Suprapubic skin (tissue), 4 donors: ENCODE data around the gene BFSP2. TPM values are rescaled to one million over a fixed set of nuclear protein-coding genes. Genes with fewer than 3 reads are reported as not detected.

Experiments used
- DNase-seq, 2 donors: peaks; one replicate each; pipeline ENCODE4 v3.0.0-alpha.2; 2019; ENCODE audit warnings: low spot score in 2 of 2
- H3K27ac ChIP-seq: fragments of 200-600 bp; sonication (generic); one replicate; pipeline ENCODE4 v1.5.1; 2019
- H3K27me3 ChIP-seq: fragments of 200-600 bp; sonication (generic); one replicate; pipeline ENCODE4 v1.5.1; 2019
- H3K36me3 ChIP-seq: fragments of 200-600 bp; sonication (generic); one replicate; pipeline ENCODE4 v1.5.1; 2019
- H3K4me1 ChIP-seq: fragments of 200-600 bp; sonication (generic); one replicate; pipeline ENCODE4 v1.5.1; 2019
- H3K4me3 ChIP-seq: fragments of 200-600 bp; sonication (generic); one replicate; pipeline ENCODE4 v1.5.1; 2019; ENCODE audit warnings: mild to moderate bottlenecking
- H3K9me3 ChIP-seq: fragments of 200-600 bp; sonication (generic); one replicate; pipeline ENCODE4 v1.5.1; 2019
- EP300 ChIP-seq: sonication (generic); formaldehyde crosslinking; IDR thresholded peaks from one replicate; pipeline ENCODE4 v1.6.1; 2017; ENCODE audit warnings: antibody characterized with exemption
- POLR2A ChIP-seq, 2 donors: fragments of 450-650 bp; IDR thresholded peaks; one replicate each; pipeline ENCODE4 v1.6.1; 2017; ENCODE audit warnings: antibody characterized with exemption in 2 of 2, mild to moderate bottlenecking in 2 of 2, moderate library complexity in 2 of 2
- POLR2AphosphoS5 ChIP-seq, 3 donors: sonication (generic); formaldehyde crosslinking; IDR thresholded peaks; one replicate each; pipeline ENCODE4 v1.6.1; 2017; ENCODE audit warnings: antibody characterized with exemption in 3 of 3
- WGBS: methylation state at CpG from one replicate; pipeline ENCODE4 v1.1.5; 2018; 5-methylcytosine and 5-hydroxymethylcytosine counted together
- total RNA-seq, 4 donors: library from RNA; depleted of rRNA; stranded (reverse); fragments of >200 nt; gene quantifications; one replicate each; pipeline ENCODE4 v1.1.0, GENCODE V29; 2016
- TF ChIP-seq, protein P1 (sequence below), 2 donors: fragments of 200-600 bp in 1 of 2; fragments of 450-650 bp in 1 of 2; sonication (generic) in 1 of 2; IDR thresholded peaks; one replicate each; pipeline ENCODE4 v1.5.1; 2016 to 2019; ENCODE audit warnings: antibody characterized with exemption in 2 of 2, mild to moderate bottlenecking in 1 of 2, moderate library complexity in 1 of 2

BFSP2 gene
- total RNA-seq, 4 donors from 2014 or later: 2.3 TPM; not detected in 3

DNA sequence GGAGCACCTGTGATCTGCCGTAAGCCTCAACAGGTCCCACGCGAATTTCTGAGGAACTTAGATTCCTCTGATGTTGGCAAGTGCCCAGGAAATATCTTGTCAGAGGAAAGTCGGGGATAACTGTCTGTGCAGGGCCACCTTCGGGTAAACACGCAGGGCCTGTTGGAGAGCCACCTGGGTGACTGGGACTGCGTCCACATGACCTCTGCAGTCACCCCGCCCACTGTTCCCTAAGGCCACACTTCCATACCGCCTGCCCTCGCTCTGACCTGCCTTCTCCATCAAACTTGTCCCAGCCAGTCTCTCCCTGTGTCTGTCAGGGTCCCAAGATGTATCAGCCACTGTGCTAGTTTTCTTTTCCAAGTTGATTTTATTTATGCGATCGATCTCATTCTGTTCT is 28.7 kb downstream of the BFSP2 start:
- no peaks in the 10 kb centered on the region for H3K27me3 ChIP-seq
- peaks cover 3% of the 10 kb centered on the region for H3K4me1 ChIP-seq
- H3K27ac ChIP-seq: no peak overlapping the region
- H3K9me3 ChIP-seq: no peaks in the 10 kb centered on the region
- 35% methylated on average over 12 of the region's 12 CpGs for WGBS
- no peak for DNase-seq
- TF ChIP-seq, protein P1, sequence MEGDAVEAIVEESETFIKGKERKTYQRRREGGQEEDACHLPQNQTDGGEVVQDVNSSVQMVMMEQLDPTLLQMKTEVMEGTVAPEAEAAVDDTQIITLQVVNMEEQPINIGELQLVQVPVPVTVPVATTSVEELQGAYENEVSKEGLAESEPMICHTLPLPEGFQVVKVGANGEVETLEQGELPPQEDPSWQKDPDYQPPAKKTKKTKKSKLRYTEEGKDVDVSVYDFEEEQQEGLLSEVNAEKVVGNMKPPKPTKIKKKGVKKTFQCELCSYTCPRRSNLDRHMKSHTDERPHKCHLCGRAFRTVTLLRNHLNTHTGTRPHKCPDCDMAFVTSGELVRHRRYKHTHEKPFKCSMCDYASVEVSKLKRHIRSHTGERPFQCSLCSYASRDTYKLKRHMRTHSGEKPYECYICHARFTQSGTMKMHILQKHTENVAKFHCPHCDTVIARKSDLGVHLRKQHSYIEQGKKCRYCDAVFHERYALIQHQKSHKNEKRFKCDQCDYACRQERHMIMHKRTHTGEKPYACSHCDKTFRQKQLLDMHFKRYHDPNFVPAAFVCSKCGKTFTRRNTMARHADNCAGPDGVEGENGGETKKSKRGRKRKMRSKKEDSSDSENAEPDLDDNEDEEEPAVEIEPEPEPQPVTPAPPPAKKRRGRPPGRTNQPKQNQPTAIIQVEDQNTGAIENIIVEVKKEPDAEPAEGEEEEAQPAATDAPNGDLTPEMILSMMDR (IDR thresholded peaks at IDR 0.05): no peak
- TF ChIP-seq EP300 (no peak), POLR2A (IDR thresholded peaks at IDR 0.05) (no peak), POLR2AphosphoS5 (IDR thresholded peaks at IDR 0.05) (no peak)
- H3K36me3 ChIP-seq: no peaks in the 10 kb centered on the region
- no peak overlapping the region for H3K4me3 ChIP-seq

DNA sequence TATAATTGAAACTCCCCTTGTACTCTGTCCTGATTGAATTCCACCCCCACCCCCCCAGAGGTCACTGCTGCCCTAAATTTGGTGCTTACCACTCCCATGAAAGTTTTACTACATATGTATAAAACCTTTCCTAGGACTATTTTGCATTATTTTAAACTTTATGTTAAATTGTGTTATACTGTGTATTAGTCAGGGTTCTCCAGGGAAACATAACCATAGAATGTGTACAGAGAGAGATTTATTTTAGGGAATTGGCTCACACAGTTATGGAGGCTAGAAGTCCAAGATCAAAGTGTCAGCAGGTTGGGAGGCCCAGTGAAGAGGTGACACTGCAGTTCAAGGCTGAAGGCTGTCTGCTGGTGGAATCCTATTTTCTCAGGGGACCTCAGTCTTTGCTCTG is 29.2 kb downstream of the BFSP2 start:
- TF ChIP-seq EP300: no peak
- Histone ChIP-seq H3K36me3 (no peaks in the 10 kb centered on the region), H3K27ac (no peak overlapping the region), H3K4me1 (no peaks in the 10 kb centered on the region), H3K27me3 (no peaks in the 10 kb centered on the region), H3K4me3 (no peak overlapping the region), H3K9me3 (no peaks in the 10 kb centered on the region)
- DNase-seq: no peak

GRCh38 chr3:133439563-133439962 is 39.7 kb downstream of the BFSP2 start:
- Histone ChIP-seq H3K36me3 (no peaks in the 10 kb centered on the region), H3K4me1 (peaks cover 7% of the 10 kb centered on the region), H3K27ac (no peak overlapping the region), H3K4me3 (no peak overlapping the region), H3K9me3 (no peaks in the 10 kb centered on the region), H3K27me3 (no peaks in the 10 kb centered on the region)
- DNase-seq: no peak
- WGBS: 96% methylated on average over 2 of the region's 2 CpGs
- TF ChIP-seq EP300 (no peak), POLR2AphosphoS5 (IDR thresholded peaks at IDR 0.05) (no peak), POLR2A (IDR thresholded peaks at IDR 0.05) (no peak)
- TF ChIP-seq, protein P1 (IDR thresholded peaks at IDR 0.05): no peak

DNA sequence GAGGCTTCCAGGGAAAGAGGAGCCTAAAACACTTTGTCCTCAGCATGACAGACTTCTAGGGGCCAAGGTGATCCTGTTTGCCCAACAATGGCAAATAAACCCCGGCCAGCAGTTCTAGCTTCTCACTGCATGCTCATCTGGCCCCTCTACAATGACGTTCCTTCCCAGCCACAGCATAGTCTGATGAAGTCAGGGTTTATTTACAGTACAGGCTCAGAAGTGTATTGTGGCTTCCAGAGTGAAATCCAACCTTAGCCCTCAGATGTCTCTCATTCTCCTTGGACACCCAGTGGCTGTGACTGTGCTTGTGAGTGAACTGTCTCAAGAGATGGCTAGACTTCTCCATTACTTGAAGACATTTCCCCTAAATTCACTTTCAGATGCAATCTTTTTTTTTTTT is 40.8 kb downstream of the BFSP2 start:
- TF ChIP-seq EP300 (no peak), POLR2A (IDR thresholded peaks at IDR 0.05) (no peak), POLR2AphosphoS5 (IDR thresholded peaks at IDR 0.05) (no peak)
- TF ChIP-seq, protein P1 (IDR thresholded peaks at IDR 0.05): no peak
- no peak overlapping the region for H3K4me3 ChIP-seq
- no peaks in the 10 kb centered on the region for H3K9me3 ChIP-seq
- peaks cover 7% of the 10 kb centered on the region for H3K4me1 ChIP-seq
- H3K27me3 ChIP-seq: no peaks in the 10 kb centered on the region
- no peaks in the 10 kb centered on the region for H3K36me3 ChIP-seq
- DNase-seq: no peak
- H3K27ac ChIP-seq: no peak overlapping the region
- WGBS: 89% methylated on average over 2 of the region's 2 CpGs

DNA sequence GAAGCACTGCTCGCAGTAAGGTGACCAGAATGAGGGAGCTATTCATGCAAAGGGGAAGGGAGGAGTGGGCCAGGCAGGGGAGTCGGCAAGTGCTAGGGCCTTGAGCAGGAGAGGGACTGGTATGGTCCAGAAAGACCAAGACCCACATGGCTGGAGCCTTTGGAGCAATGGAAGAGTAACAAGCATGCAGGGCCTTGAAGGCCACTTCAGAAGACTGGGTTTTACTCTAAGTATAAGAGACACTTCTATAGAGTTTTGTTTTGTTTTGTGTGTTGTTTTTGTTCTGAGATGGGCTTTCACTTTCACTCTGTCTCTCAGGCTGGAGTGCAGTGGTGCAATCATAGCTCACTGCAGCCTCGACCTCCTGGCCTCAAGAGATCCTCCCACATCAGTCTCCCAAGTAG is 42.0 kb downstream of the BFSP2 start:
- H3K36me3 ChIP-seq: no peaks in the 10 kb centered on the region
- no peaks in the 10 kb centered on the region for H3K27me3 ChIP-seq
- H3K9me3 ChIP-seq: no peaks in the 10 kb centered on the region
- no peak for DNase-seq
- WGBS: 66% methylated on average over 3 of the region's 3 CpGs
- H3K4me1 ChIP-seq: peaks cover 7% of the 10 kb centered on the region
- H3K27ac ChIP-seq: no peak overlapping the region
- TF ChIP-seq EP300 (no peak), POLR2AphosphoS5 (IDR thresholded peaks at IDR 0.05) (no peak), POLR2A (IDR thresholded peaks at IDR 0.05) (no peak)
- TF ChIP-seq, protein P1 (IDR thresholded peaks at IDR 0.05): no peak
- H3K4me3 ChIP-seq: no peak overlapping the region

DNA sequence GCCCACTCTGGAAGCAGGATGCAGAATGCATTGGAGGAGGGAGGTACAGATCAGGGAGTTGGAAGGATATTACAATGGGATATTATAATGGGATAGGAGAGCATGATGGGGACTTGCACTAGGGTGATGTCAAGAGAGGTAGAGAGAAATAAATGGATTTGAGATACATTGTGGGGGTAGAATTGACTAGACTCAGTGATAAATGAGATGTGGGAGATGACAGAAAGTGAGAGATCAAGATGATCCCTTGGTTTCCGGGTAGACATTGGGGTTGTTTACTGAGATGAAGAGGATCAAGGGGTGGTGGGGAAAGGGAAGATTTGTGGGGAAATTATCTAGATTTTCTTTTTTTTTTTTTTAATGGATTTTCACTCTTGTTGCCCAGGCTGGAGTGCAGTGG is 42.7 kb downstream of the BFSP2 start:
- Histone ChIP-seq H3K4me1 (peaks cover 7% of the 10 kb centered on the region), H3K9me3 (no peaks in the 10 kb centered on the region), H3K27ac (no peak overlapping the region), H3K36me3 (no peaks in the 10 kb centered on the region), H3K4me3 (no peak overlapping the region), H3K27me3 (no peaks in the 10 kb centered on the region)
- DNase-seq: no peak
- no peak for TF ChIP-seq POLR2A (IDR thresholded peaks at IDR 0.05)
- TF ChIP-seq, protein P1 (IDR thresholded peaks at IDR 0.05): no peak
- no peak for TF ChIP-seq POLR2AphosphoS5 (IDR thresholded peaks at IDR 0.05)
- TF ChIP-seq EP300: no peak
- WGBS: 87% methylated on average over 1 of the region's 1 CpG
